H1 (cell line): ENCODE measurements around the gene PSPC1. TPM values are rescaled to one million over a fixed set of nuclear protein-coding genes. Genes with fewer than 3 reads are reported as not detected.

ENCODE experiments used
- CTBP2 ChIP-seq: IDR thresholded peaks from 2 replicates; pipeline ENCODE4 v1.7.0; 2011; ENCODE audit warnings: borderline replicate concordance, mild to moderate bottlenecking, moderate library complexity, mixed read lengths, low read length; ENCODE audit not compliant: insufficient read depth, insufficient read length
- POLR2AphosphoS5 ChIP-seq: IDR thresholded peaks from 2 replicates; pipeline ENCODE4 v1.6.1; 2011; ENCODE audit warnings: low read depth, low read length
- SP1 ChIP-seq: IDR thresholded peaks from 2 replicates; pipeline ENCODE4 v1.6.1; 2011; ENCODE audit warnings: low read depth, low read length
- TBP ChIP-seq: IDR thresholded peaks from 2 replicates; pipeline ENCODE4 v1.6.1; 2011; ENCODE audit warnings: low read depth, low read length, improper control_type of control experiment
- polyA plus RNA-seq, 7 experiments: library from polyadenylated mRNA; depleted of rRNA in 3 of 7; stranded (reverse) in 5 of 7; unstranded in 2 of 7; fragments of >200 nt in 5 of 7; fragments of 200-250 nt in 2 of 7; gene quantifications; 1 replicate in 5 of 7; 2 replicates in 1 of 7; 4 replicates in 1 of 7; pipeline versions ENCODE4 v1.2.1 to v1.2.3, GENCODE V29; 2011 to 2013; ENCODE audit warnings: missing spikeins in 2 of 7, mixed read lengths in 2 of 7
- total RNA-seq: library from RNA; stranded (reverse); fragmentation: NEBNext Ultra II Directional; extraction: Animal tissue kit (Norgen Biotek cat#: 25700); gene quantifications from 2 replicates; pipeline ENCODE4 v1.2.1, GENCODE V29; 2021

The PSPC1 gene
- total and polyA plus RNA-seq, 2 of the 8 experiments (the other 6 are each of a cell fraction or from before 2014, with no cell fraction given) = 53.4 to 97.4 TPM

GRCh38 chr13:19817510-19818158 lies 34.9 kb upstream of the PSPC1 start (continued):
- TF ChIP-seq CTBP2 (no peak), TBP (no peak), SP1 (no peak), POLR2AphosphoS5 (no peak)
- TF ChIP-seq, all 59 proteins: peak for 0
